HG02970 (cell line): ENCODE data around the gene TMEM175.
"Not testable (repeated sequence)": the region's sequence is repeated elsewhere in the genome, so short reads cannot be mapped to it uniquely, and the experiment has no call there.

Experiments
- ATAC-seq: cut with Tn5 transposase; IDR thresholded peaks from one replicate; pipeline ENCODE4 v1.9.1; 2021; ENCODE audit warnings: mild to moderate bottlenecking, moderate library complexity, moderate number of reproducible peaks; ENCODE audit not compliant: unreplicated experiment, low FRiP score

TMEM175 gene

DNA sequence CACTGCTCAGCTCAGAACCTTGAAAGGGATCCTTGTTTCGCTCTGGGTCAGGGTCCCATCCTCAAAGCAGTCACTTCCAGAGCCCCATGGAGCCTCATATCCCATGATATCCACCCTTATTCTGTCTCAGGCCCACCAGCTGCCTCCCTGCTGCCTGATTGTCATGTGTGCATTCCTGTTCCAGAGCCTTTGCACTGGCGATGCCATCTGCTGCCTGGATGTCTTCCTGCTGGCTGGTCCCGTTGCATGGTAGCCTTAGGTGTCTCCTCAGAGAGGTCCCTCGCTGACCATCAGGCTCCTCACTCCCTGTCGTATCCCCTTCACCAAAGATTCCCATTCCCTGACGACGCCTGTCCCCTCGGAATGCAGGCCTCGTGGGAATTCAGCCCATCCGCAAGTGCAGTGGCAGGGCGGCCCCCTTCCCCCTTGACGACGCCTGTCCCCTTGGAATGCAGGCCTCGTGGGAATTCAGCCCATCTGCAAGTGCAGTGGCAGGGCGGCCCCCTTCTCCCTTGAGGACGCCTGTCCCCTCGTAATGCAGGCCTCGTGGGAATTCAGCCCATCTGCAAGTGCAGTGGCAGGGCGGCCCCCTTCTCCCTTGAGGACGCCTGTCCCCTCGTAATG, 67.1 kb downstream of the TMEM175 start:
- not testable (repeated sequence) for ATAC-seq

DNA sequence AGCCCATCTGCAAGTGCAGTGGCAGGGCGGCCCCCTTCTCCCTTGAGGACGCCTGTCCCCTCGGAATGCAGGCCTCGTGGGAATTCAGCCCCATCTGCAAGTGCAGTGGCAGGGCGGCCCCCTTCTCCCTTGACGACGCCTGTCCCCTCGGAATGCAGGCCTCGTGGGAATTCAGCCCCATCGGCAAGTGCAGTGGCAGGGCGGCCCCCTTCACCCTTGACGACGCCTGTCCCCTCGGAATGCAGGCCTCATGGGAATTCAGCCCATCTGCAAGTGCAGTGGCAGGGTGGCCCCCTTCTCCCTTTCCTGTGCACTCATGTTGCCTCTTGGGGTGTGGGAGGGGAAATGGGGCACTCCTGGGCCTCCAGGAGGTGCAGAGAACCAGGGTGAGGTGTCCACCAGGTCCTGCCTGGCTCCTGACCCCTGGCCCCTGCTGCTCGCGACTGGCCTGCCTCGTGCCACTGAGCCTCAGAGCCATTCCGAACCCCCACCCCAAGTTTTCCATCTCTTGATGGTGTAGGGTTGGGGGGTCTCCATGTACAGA, 67.7 kb downstream of the TMEM175 start:
- ATAC-seq, result no peak

DNA sequence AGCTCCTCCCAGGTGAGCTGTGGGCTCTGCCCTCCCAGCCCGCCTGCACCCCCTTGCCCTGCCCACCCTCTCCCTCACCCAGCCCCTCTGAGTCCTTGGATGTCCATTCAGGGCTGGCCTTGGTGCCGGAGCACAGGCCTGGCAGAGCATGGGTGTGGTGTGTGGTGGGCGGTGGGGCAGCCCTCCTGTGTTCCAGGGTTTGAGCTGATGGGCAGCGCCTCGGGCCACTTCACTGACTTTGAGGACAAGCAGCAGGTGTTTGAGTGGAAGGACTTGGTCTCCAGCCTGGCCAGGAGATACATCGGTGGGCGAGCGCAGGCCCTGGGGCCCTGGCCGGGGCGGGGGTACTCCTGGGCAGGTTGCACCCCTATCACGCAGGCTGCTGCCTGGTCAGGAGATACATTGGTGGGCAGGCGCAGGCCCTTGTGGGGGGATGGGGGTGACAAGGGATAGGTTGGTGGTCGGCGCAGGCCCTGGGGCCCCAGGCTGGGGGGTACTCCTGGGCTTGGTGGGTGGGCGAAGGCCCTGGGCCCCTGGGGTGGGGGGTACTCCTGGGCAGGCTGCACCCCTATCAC, 68.5 kb downstream of the TMEM175 start:
- ATAC-seq, result no peak

GRCh38 chr4:1001561-1002130, 69.4 kb downstream of the TMEM175 start:
- no peak for ATAC-seq

GRCh38 chr4:1002131-1002630, 69.9 kb downstream of the TMEM175 start:
- no peak for ATAC-seq

GRCh38 chr4:1002631-1003251, 70.5 kb downstream of the TMEM175 start:
- no peak for ATAC-seq

DNA sequence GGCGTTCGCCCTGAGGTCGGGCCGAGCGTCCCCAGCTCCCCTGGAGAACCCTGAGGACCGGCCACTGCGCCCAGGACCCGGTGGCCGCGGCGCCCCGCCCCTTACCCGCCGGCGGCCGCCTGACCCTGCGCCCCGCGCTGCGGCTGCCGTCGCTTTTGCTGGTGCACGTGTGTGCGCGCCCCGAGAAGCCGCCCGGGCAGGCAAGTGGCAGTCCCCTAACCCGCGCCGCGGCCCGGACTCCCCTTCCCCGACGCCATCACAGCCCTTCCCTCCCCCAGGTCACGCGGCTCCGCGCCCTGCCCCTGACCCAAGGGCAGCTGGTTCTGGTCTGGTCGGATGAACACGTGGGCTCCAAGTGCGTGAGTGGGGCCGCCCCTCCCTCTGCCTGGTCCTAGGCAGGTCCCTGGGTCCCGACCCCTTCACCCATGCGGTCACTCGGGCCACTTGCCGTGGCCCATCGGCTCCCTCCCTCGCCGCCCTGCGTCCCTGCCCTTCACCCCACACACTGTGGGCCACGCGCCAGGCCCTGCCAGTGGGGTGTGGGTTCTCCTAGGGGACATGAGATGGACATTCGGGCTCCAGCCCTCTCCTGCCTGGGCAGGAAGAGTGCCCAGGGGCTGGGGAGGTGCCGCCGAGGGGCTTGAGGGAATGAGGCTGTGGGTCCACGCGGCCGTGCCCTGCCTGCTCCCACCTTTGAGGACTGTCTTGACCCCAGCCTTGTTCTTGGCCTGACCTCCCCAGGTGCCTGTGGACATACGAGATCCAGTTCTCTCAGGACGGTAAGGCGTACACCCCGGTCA, 71.2 kb downstream of the TMEM175 start:
- ATAC-seq, result no peak

DNA sequence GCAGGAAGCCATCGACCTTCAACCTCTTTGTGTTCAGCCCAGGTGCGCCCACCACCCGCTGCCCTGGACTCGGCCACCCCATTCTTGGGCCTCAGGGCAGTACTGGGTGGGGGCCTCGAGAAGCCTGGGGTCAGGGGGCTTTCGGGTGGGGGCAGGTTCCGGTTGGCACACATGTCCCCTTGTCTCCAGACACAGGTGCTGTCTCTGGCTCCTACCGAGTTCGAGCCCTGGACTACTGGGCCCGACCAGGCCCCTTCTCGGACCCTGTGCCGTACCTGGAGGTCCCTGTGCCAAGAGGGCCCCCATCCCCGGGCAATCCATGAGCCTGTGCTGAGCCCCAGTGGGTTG, 71.8 kb downstream of the TMEM175 start:
- no peak for ATAC-seq

- ATAC-seq, result no peak
Observed at GRCh38 chr4:1004557-1005485, 72.6 kb downstream of the TMEM175 start.

DNA sequence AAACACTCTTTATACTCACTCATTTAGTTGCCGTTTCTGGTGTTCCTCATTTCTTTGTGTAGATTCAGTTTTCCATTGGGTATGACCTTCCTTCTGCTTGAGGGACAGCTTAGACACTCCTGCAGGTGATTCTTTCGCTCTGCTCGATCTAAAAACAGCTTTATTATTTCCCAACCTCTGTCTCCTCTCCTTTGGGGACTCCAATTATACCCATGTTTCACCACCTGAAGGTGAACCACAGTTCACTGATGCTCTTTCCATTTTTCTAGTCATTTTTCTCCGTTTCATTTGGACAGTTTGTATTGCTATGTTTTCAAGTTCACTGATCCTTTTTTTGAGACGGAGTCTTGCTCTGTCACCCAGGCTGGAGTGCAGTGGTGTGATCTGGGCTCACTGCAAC, 74.6 kb downstream of the TMEM175 start:
- no peak for ATAC-seq
